Testis (tissue), 2 donors: Measurements from ENCODE around the gene MT4.

ENCODE experiments used
- CTCF ChIP-seq, 3 experiments: fragments of 450-650 bp in 2 of 3; fragments of 200-600 bp in 1 of 3; sonication (generic) in 1 of 3; IDR thresholded peaks; one replicate each; pipeline ENCODE4 v1.5.1; 2016 to 2019; ENCODE audit warnings: antibody characterized with exemption in 3 of 3, mild to moderate bottlenecking in 2 of 3, moderate library complexity in 1 of 3
- POLR2A ChIP-seq: fragments of 450-650 bp; IDR thresholded peaks from one replicate; pipeline ENCODE4 v1.6.1; 2017; ENCODE audit warnings: antibody characterized with exemption, mild to moderate bottlenecking, moderate library complexity

GRCh38 chr16:56574625-56575024 lies 9.8 kb downstream of the MT4 start:
- TF ChIP-seq CTCF (IDR thresholded peaks at IDR 0.05) (no peak), POLR2A (no peak)
